ENCODE results near the gene CCDC186.

DNA sequence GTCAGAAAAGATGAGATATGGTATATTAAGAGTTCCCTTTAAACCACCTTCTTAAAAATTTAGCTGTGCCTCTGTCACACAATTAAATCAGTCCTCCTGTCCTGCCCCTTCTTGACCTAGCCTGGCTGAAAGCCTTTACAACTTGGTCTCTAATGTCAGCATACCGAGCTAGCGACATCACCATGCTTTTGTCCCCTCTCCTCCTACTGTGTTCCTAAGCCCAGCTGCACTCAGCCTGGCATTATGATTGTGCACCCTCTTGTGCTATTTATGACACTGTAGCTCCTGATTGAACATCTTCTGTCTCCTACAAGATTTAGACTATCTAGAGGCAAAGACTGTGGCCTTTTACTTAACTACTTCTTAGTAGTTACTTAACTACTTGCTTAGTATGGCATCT lies 34.3 kb upstream of the CCDC186 start:
- TF ChIP-seq POLR2A (IDR thresholded peaks at IDR 0.05) (no peak), EP300 (IDR thresholded peaks at IDR 0.05) (no peak)
- TF ChIP-seq, protein P1, sequence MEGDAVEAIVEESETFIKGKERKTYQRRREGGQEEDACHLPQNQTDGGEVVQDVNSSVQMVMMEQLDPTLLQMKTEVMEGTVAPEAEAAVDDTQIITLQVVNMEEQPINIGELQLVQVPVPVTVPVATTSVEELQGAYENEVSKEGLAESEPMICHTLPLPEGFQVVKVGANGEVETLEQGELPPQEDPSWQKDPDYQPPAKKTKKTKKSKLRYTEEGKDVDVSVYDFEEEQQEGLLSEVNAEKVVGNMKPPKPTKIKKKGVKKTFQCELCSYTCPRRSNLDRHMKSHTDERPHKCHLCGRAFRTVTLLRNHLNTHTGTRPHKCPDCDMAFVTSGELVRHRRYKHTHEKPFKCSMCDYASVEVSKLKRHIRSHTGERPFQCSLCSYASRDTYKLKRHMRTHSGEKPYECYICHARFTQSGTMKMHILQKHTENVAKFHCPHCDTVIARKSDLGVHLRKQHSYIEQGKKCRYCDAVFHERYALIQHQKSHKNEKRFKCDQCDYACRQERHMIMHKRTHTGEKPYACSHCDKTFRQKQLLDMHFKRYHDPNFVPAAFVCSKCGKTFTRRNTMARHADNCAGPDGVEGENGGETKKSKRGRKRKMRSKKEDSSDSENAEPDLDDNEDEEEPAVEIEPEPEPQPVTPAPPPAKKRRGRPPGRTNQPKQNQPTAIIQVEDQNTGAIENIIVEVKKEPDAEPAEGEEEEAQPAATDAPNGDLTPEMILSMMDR (IDR thresholded peaks at IDR 0.05): no peak
